Liver (tissue), 9 donors: ENCODE measurements around the gene TOMM40L. TPM values are rescaled to one million over a fixed set of nuclear protein-coding genes. Genes with fewer than 3 reads are reported as not detected.
A peak's percentile ranks its signal among the peaks of the same experiment; 100 is the strongest.

Experiments used
- DNase-seq: peaks from one replicate; pipeline ENCODE4 v3.0.0-alpha.2; 2017; ENCODE audit warnings: low spot score
- H3K27ac ChIP-seq, 2 donors: one replicate each; pipeline ENCODE4 v1.7.0; 2013; ENCODE audit warnings: inconsistent platforms in 2 of 2, low read length in 2 of 2, control low read depth in 1 of 2, low read depth in 1 of 2, mild to moderate bottlenecking in 1 of 2
- H3K27me3 ChIP-seq, 4 donors: one replicate each; pipeline versions ENCODE4 v1.6.1 to v1.7.0; 2013; ENCODE audit warnings: low read length in 3 of 4, inconsistent platforms in 1 of 4, mild to moderate bottlenecking in 1 of 4, moderate library complexity in 1 of 4; ENCODE audit not compliant: control insufficient read depth in 4 of 4, insufficient read depth in 4 of 4
- H3K36me3 ChIP-seq, 4 donors: one replicate each; pipeline versions ENCODE4 v1.6.1 to v1.7.0; 2013; ENCODE audit warnings: low read length in 3 of 4, mild to moderate bottlenecking in 3 of 4, low read depth in 1 of 4, moderate library complexity in 1 of 4; ENCODE audit not compliant: control insufficient read depth in 4 of 4, insufficient read depth in 3 of 4
- H3K4me1 ChIP-seq, 4 donors: one replicate each; pipeline versions ENCODE4 v1.6.1 to v1.7.0; 2013; ENCODE audit warnings: low read length in 3 of 4, mild to moderate bottlenecking in 3 of 4, moderate library complexity in 1 of 4; ENCODE audit not compliant: control insufficient read depth in 4 of 4, insufficient read depth in 4 of 4
- H3K4me3 ChIP-seq, 3 donors: one replicate each; pipeline versions ENCODE4 v1.6.1 to v1.7.0; 2013; ENCODE audit warnings: low read length in 3 of 3, control low read depth in 1 of 3, low read depth in 1 of 3, mild to moderate bottlenecking in 1 of 3
- H3K9ac ChIP-seq, 2 donors: one replicate each; pipeline ENCODE4 v1.7.0; 2013; ENCODE audit warnings: low read length in 2 of 2, mild to moderate bottlenecking in 2 of 2, moderate library complexity in 2 of 2, control low read depth in 1 of 2, low read depth in 1 of 2
- H3K9me3 ChIP-seq, 4 donors: one replicate each; pipeline versions ENCODE4 v1.6.1 to v1.7.0; 2013; ENCODE audit warnings: low read length in 3 of 4; ENCODE audit not compliant: control insufficient read depth in 4 of 4
- EGR1 ChIP-seq, 2 donors: IDR thresholded peaks; 2 replicates each; pipeline ENCODE4 v1.6.1; 2016 to 2018; ENCODE audit warnings: antibody characterized with exemption in 2 of 2, low read depth in 2 of 2
- FOXA1 ChIP-seq: IDR thresholded peaks from 2 replicates; pipeline ENCODE4 v1.6.1; 2016; ENCODE audit warnings: antibody characterized with exemption
- FOXA2 ChIP-seq: IDR thresholded peaks from 2 replicates; pipeline ENCODE4 v1.6.1; 2016; ENCODE audit warnings: antibody characterized with exemption
- GABPA ChIP-seq, 2 donors: IDR thresholded peaks in 1 of 2; conservative IDR thresholded peaks in 1 of 2; 2 replicates each; pipeline ENCODE4 v1.6.1; 2016; ENCODE audit warnings: antibody characterized with exemption in 2 of 2, mild to moderate bottlenecking in 1 of 2, moderate library complexity in 1 of 2
- HNF4A ChIP-seq, 2 donors: conservative IDR thresholded peaks; 2 replicates each; pipeline ENCODE4 v1.6.1; 2016; ENCODE audit warnings: antibody characterized with exemption in 2 of 2, mild to moderate bottlenecking in 2 of 2
- HNF4G ChIP-seq: IDR thresholded peaks from 2 replicates; pipeline ENCODE4 v1.6.1; 2016; ENCODE audit warnings: antibody characterized with exemption
- JUND ChIP-seq, 2 donors: IDR thresholded peaks; 2 replicates each; pipeline ENCODE4 v1.6.1; 2016; ENCODE audit warnings: antibody characterized with exemption in 2 of 2
- NR2F2 ChIP-seq: IDR thresholded peaks from 2 replicates; pipeline ENCODE4 v1.6.1; 2016; ENCODE audit warnings: antibody characterized with exemption
- RXRA ChIP-seq, 2 donors: IDR thresholded peaks; 2 replicates each; pipeline ENCODE4 v1.6.1; 2017 to 2018; ENCODE audit warnings: antibody characterized with exemption in 2 of 2, mild to moderate bottlenecking in 1 of 2
- SP1 ChIP-seq: IDR thresholded peaks from 2 replicates; pipeline ENCODE4 v1.6.1; 2018; ENCODE audit warnings: antibody characterized with exemption, mild to moderate bottlenecking
- YY1 ChIP-seq: IDR thresholded peaks from 2 replicates; pipeline ENCODE4 v1.6.1; 2016; ENCODE audit warnings: antibody characterized with exemption, mild to moderate bottlenecking
- WGBS: extraction: QIAGEN DNeasy Blood & Tissue Kit; methylation state at CpG from one replicate; pipeline ENCODE4 v1.1.7; 2013; 5-methylcytosine and 5-hydroxymethylcytosine counted together
- polyA plus RNA-seq, 2 donors: library from polyadenylated mRNA; stranded (reverse) in 1 of 2; unstranded in 1 of 2; fragments of 200-250 nt in 1 of 2; fragments of >200 nt in 1 of 2; fragmentation: Nextera tagmentation in 1 of 2; extraction: Ambion mirVana in 1 of 2; gene quantifications; one replicate each; pipeline versions ENCODE4 v1.2.1 to v1.2.3, GENCODE V29; 2013 to 2015
- total RNA-seq, 2 donors: library from RNA; depleted of rRNA; stranded (reverse); fragments of >200 nt; gene quantifications; one replicate each; pipeline ENCODE4 v1.2.3, GENCODE V29; 2014
- TF ChIP-seq, protein P1 (sequence below): IDR thresholded peaks from 2 replicates; pipeline ENCODE4 v1.6.1; 2016; ENCODE audit warnings: antibody characterized with exemption
- TF ChIP-seq, protein P2 (sequence below): IDR thresholded peaks from 2 replicates; pipeline ENCODE4 v1.6.1; 2016; ENCODE audit warnings: antibody characterized with exemption
- TF ChIP-seq, protein P3 (sequence below): IDR thresholded peaks from 2 replicates; pipeline ENCODE4 v1.6.1; 2016; ENCODE audit warnings: antibody characterized with exemption, mild to moderate bottlenecking
- TF ChIP-seq, protein P4 (sequence below): fragments of 150-350 bp; IDR thresholded peaks from 2 replicates; pipeline ENCODE4 v1.5.1; 2017; ENCODE audit warnings: improper control_type of control experiment, low read depth, low read length; ENCODE audit not compliant: missing input control
- TF ChIP-seq, protein P5 (sequence below): IDR thresholded peaks from 2 replicates; pipeline ENCODE4 v1.6.1; 2016; ENCODE audit warnings: antibody characterized with exemption
- donor health status: healthy.
- donor health status: healthy.
- donor health status: healthy.
- donor health status: healthy.
- donor health status: healthy.

Gene TOMM40L
- total and polyA plus RNA-seq, 4 donors = 6.7 to 10.5 (median 8.9) TPM

DNA sequence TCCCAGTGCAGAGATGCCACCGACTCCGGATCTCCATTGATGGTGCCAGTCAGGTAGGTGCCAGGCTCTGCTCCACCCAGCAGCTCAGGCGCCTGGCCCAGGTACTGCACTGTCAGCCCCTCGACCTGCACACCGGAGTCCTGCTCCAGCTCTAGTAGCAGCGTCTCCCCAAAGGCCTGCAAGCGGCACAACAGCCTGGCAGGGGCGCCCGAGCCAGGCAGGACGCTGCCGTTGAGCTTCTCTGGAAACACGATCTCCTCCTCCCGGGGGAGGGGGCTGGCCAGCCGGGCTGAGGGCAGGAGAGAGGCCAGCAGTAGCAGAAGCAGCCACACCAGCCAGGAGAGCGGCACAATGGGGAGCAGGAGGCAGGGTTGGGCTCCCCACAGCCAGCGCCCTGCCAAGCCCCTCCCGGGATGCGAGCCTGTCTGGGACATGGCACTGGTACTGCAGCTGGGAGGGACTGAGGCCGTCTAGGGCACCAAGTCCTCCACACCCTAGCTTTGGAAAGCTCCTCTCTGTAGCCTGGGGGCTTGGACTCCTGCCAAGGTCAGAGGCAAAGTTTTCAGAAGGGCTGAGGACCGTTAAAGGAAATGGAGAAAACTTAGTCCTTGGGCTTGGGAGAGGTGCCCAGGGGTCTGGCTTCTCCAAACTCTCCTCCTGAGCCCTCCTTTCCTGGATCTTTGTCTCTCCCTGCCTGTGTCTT is 27.5 kb upstream of the TOMM40L start:
- WGBS = 50% methylated on average over 20 of the region's 20 CpGs
- H3K36me3 ChIP-seq = no peaks in the 10 kb centered on the region
- DNase-seq = no peak
- H3K4me1 ChIP-seq = peaks cover 7 to 31% (median 22%) of the 10 kb centered on the region in 4 donors
- peak overlapping the region; percentile 2 to 29 (median 21) for H3K4me3 ChIP-seq
- no peaks in the 10 kb centered on the region for H3K9me3 ChIP-seq
- TF ChIP-seq, protein P1, sequence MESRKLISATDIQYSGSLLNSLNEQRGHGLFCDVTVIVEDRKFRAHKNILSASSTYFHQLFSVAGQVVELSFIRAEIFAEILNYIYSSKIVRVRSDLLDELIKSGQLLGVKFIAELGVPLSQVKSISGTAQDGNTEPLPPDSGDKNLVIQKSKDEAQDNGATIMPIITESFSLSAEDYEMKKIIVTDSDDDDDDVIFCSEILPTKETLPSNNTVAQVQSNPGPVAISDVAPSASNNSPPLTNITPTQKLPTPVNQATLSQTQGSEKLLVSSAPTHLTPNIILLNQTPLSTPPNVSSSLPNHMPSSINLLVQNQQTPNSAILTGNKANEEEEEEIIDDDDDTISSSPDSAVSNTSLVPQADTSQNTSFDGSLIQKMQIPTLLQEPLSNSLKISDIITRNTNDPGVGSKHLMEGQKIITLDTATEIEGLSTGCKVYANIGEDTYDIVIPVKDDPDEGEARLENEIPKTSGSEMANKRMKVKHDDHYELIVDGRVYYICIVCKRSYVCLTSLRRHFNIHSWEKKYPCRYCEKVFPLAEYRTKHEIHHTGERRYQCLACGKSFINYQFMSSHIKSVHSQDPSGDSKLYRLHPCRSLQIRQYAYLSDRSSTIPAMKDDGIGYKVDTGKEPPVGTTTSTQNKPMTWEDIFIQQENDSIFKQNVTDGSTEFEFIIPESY = no peak
- TF ChIP-seq NR2F2 = peak; percentile 9
- H3K9ac ChIP-seq = peak overlapping the region in 1 of 2 donors; percentile 0
- H3K27me3 ChIP-seq = no peaks in the 10 kb centered on the region
- H3K27ac ChIP-seq = peak overlapping the region; percentile 73 to 95

DNA sequence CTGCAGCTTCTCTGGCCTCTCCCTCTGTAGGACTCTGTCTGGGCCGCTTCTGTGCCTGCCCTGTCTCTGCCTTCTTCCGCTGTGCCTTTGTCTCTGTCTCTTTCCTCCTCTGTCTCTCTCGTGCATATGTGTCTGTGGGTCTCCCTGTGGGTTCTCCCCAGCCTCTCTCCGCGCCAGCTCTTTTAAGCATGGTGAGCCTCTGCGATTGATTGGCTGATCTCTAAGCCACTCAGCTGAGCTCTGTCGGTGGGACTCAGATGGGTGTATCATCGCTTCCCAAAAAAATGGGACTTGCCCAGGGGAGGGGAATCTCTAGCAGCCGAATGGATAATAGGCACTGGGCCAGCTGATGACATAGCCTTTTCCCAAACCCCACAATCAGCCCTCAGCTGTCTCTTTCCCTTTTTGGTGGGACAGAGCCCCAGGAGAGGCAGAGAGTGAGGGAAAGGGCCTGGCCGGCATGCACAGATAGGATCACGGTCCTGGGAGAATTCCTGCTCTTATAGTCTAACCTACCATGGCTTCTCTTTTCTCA is 26.9 kb upstream of the TOMM40L start, which contains the start of gene ADAMTS4:
TSS of gene ADAMTS4 (minus strand) at position 158 of the 535 bp plus-strand sequence. CDS start 427 bp downstream, outside the sequence.
- Histone ChIP-seq H3K27me3 (no peaks in the 10 kb centered on the region), H3K9ac (peak within 1 kb of the TSS in 1 of 2 donors; percentile 0), H3K36me3 (peaks cover 0 to 3% (median 0%) of the 10 kb centered on the region in 4 donors), H3K4me1 (peaks cover 8 to 30% (median 22%) of the 10 kb centered on the region in 4 donors), H3K4me3 (peak within 1 kb of the TSS; percentile 2 to 29 (median 21)), H3K9me3 (no peaks in the 10 kb centered on the region), H3K27ac (peak within 1 kb of the TSS; percentile 83 to 95)
- no peak for DNase-seq
- WGBS = 79% methylated on average over 11 of the region's 11 CpGs
- TF ChIP-seq EGR1 (IDR thresholded peaks at IDR 0.05; ENCODE audit: low read depth in 2 of 2) (no peak), NR2F2 (no peak), GABPA (IDR thresholded peaks at IDR 0.05 in 1 of 2, conservative IDR thresholded peaks at IDR 0.05 in 1 of 2) (no peak), RXRA (IDR thresholded peaks at IDR 0.05) (no peak), JUND (IDR thresholded peaks at IDR 0.05) (no peak), YY1 (no peak), FOXA1 (no peak), HNF4G (no peak), FOXA2 (no peak), HNF4A (conservative IDR thresholded peaks at IDR 0.05) (no peak), SP1 (no peak)
- TF ChIP-seq, protein P2, sequence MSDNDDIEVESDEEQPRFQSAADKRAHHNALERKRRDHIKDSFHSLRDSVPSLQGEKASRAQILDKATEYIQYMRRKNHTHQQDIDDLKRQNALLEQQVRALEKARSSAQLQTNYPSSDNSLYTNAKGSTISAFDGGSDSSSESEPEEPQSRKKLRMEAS = no peak
- TF ChIP-seq, protein P1 = no peak
- TF ChIP-seq, protein P3, sequence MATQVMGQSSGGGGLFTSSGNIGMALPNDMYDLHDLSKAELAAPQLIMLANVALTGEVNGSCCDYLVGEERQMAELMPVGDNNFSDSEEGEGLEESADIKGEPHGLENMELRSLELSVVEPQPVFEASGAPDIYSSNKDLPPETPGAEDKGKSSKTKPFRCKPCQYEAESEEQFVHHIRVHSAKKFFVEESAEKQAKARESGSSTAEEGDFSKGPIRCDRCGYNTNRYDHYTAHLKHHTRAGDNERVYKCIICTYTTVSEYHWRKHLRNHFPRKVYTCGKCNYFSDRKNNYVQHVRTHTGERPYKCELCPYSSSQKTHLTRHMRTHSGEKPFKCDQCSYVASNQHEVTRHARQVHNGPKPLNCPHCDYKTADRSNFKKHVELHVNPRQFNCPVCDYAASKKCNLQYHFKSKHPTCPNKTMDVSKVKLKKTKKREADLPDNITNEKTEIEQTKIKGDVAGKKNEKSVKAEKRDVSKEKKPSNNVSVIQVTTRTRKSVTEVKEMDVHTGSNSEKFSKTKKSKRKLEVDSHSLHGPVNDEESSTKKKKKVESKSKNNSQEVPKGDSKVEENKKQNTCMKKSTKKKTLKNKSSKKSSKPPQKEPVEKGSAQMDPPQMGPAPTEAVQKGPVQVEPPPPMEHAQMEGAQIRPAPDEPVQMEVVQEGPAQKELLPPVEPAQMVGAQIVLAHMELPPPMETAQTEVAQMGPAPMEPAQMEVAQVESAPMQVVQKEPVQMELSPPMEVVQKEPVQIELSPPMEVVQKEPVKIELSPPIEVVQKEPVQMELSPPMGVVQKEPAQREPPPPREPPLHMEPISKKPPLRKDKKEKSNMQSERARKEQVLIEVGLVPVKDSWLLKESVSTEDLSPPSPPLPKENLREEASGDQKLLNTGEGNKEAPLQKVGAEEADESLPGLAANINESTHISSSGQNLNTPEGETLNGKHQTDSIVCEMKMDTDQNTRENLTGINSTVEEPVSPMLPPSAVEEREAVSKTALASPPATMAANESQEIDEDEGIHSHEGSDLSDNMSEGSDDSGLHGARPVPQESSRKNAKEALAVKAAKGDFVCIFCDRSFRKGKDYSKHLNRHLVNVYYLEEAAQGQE = no peak
- TF ChIP-seq, protein P4, sequence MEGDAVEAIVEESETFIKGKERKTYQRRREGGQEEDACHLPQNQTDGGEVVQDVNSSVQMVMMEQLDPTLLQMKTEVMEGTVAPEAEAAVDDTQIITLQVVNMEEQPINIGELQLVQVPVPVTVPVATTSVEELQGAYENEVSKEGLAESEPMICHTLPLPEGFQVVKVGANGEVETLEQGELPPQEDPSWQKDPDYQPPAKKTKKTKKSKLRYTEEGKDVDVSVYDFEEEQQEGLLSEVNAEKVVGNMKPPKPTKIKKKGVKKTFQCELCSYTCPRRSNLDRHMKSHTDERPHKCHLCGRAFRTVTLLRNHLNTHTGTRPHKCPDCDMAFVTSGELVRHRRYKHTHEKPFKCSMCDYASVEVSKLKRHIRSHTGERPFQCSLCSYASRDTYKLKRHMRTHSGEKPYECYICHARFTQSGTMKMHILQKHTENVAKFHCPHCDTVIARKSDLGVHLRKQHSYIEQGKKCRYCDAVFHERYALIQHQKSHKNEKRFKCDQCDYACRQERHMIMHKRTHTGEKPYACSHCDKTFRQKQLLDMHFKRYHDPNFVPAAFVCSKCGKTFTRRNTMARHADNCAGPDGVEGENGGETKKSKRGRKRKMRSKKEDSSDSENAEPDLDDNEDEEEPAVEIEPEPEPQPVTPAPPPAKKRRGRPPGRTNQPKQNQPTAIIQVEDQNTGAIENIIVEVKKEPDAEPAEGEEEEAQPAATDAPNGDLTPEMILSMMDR = no peak
- TF ChIP-seq, protein P5, sequence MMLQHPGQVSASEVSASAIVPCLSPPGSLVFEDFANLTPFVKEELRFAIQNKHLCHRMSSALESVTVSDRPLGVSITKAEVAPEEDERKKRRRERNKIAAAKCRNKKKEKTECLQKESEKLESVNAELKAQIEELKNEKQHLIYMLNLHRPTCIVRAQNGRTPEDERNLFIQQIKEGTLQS = no peak
